OCI-LY1 (cell line): ENCODE data around the gene PTAR1.
"Not testable (repeated sequence)": the region's sequence is repeated elsewhere in the genome, so short reads cannot be mapped to it uniquely, and the experiment has no call there.

ENCODE experiments used
- H2AFZ ChIP-seq: fragments of 200-600 bp; sonication (generic), shearing (Covaris generic); 2 replicates; pipeline ENCODE4 v1.6.0; 2014; ENCODE audit warnings: antibody characterized with exemption, mild to moderate bottlenecking, low read length
- H3F3A ChIP-seq: fragments of 200-600 bp; sonication (generic), shearing (Covaris generic); 2 replicates; pipeline ENCODE4 v1.6.0; 2014; ENCODE audit warnings: mild to moderate bottlenecking, antibody characterized with exemption, low read length, moderate library complexity; ENCODE audit not compliant: insufficient read depth
- H3K27ac ChIP-seq: fragments of 200-600 bp; sonication (generic); 2 replicates; pipeline ENCODE4 v1.5.1; 2014; ENCODE audit warnings: low read length, mixed run types, mild to moderate bottlenecking, low read depth; ENCODE audit not compliant: poor library complexity, severe bottlenecking
- H3K27me3 ChIP-seq: fragments of 200-600 bp; sonication (generic); 2 replicates; pipeline ENCODE4 v1.6.0; 2014; ENCODE audit warnings: antibody characterized with exemption, mild to moderate bottlenecking, low read length, moderate library complexity; ENCODE audit not compliant: insufficient read depth
- H3K36me3 ChIP-seq: fragments of 200-600 bp; sonication (generic); 2 replicates; pipeline ENCODE4 v1.6.1; 2014; ENCODE audit warnings: mild to moderate bottlenecking, antibody characterized with exemption, low read length, moderate library complexity, mixed read lengths; ENCODE audit not compliant: insufficient read depth
- H3K4me1 ChIP-seq: fragments of 200-600 bp; sonication (generic); 2 replicates; pipeline ENCODE4 v1.5.1; 2014; ENCODE audit warnings: mild to moderate bottlenecking, low read length, moderate library complexity; ENCODE audit not compliant: insufficient read depth, severe bottlenecking
- H3K4me2 ChIP-seq: fragments of 200-600 bp; sonication (generic), shearing (Covaris generic); 2 replicates; pipeline ENCODE4 v1.6.1; 2014; ENCODE audit warnings: low read length
- H3K4me3 ChIP-seq: fragments of 200-600 bp; sonication (generic); 2 replicates; pipeline ENCODE4 v1.5.1; 2014; ENCODE audit warnings: low read length, low read depth, mild to moderate bottlenecking, mixed read lengths; ENCODE audit not compliant: poor library complexity, severe bottlenecking
- H3K79me2 ChIP-seq: fragments of 200-600 bp; shearing (Covaris generic); 2 replicates; pipeline ENCODE4 v1.6.1; 2016; ENCODE audit warnings: mixed run types, low read length, mixed read lengths; ENCODE audit not compliant: insufficient read depth
- H3K9ac ChIP-seq: fragments of 200-600 bp; sonication (generic), shearing (Covaris generic); 2 replicates; pipeline ENCODE4 v1.6.1; 2014; ENCODE audit warnings: mild to moderate bottlenecking, low read length, mixed read lengths
- H3K9me2 ChIP-seq: fragments of 200-600 bp; sonication (generic), shearing (Covaris generic); 2 replicates; pipeline ENCODE4 v1.6.1; 2014; ENCODE audit warnings: low read depth, mild to moderate bottlenecking, low read length, mixed read lengths
- H3K9me3 ChIP-seq: fragments of 200-600 bp; shearing (Covaris generic); 2 replicates; pipeline ENCODE4 v1.6.1; 2014; ENCODE audit warnings: low read length, mixed read lengths
- H4K20me1 ChIP-seq: fragments of 200-600 bp; sonication (generic), shearing (Covaris generic); 2 replicates; pipeline ENCODE4 v1.6.0; 2016; ENCODE audit warnings: mild to moderate bottlenecking, low read length; ENCODE audit not compliant: insufficient read depth
- CTCF ChIP-seq: fragments of 200-600 bp; sonication (generic), shearing (Covaris generic); IDR thresholded peaks from 2 replicates; pipeline ENCODE4 v1.5.1; 2017; ENCODE audit warnings: mild to moderate bottlenecking, antibody characterized with exemption, low read length, moderate library complexity, mixed read lengths
- EZH2 ChIP-seq: fragments of 200-600 bp; sonication (generic), shearing (Covaris generic); IDR thresholded peaks from 2 replicates; pipeline ENCODE4 v1.8.0; 2017; ENCODE audit warnings: borderline replicate concordance, mixed run types, mild to moderate bottlenecking, antibody characterized with exemption, low read length, moderate library complexity, mixed read lengths

The PTAR1 gene

DNA sequence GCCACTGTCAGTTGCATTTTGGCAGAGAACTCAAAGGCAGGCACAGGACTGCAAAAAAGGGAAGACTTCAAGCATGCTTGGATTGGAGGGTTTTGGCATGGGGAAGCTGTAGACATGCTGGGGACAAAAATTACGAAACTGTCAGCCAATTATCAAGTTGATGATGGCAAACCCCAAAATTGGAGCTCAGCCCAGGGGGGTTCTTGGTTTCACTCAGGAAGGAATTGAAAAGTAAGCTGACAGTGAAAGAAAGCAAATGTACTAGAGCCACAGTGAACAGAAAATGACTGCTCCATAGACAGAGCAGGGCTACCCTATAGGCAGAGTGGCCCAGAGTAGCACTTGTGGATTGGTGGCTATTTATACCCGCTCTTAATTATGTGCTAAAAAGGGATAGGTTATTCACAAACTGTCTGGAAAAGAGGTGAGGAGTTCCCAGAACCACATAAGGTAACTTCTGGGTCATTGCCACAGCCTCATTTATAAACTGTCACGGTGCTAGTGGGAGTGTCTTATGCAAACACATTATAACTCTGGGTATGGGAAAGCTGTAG, 46.2 kb upstream of the PTAR1 start:
- H3K9me2 ChIP-seq: no peaks in the 10 kb centered on the region
- H3K9me3 ChIP-seq: no peaks in the 10 kb centered on the region
- no peak overlapping the region for H3K27ac ChIP-seq
- no peaks in the 10 kb centered on the region for H3K36me3 ChIP-seq
- H3K27me3 ChIP-seq: no peaks in the 10 kb centered on the region
- H3K4me3 ChIP-seq: no peak overlapping the region
- no peaks in the 10 kb centered on the region for H3K4me1 ChIP-seq
- H3K79me2 ChIP-seq: no peaks in the 10 kb centered on the region
- H2AFZ ChIP-seq: no peak overlapping the region
- no peak for TF ChIP-seq CTCF
- TF ChIP-seq EZH2: no peak
- H3F3A ChIP-seq: no peaks in the 10 kb centered on the region
- no peak overlapping the region for H3K9ac ChIP-seq
- no peak overlapping the region for H3K4me2 ChIP-seq
- no peaks in the 10 kb centered on the region for H4K20me1 ChIP-seq

GRCh38 chr9:69801989-69802388, 42.2 kb upstream of the PTAR1 start:
- H3K27me3 ChIP-seq: no peaks in the 10 kb centered on the region
- no peak overlapping the region for H3K27ac ChIP-seq
- no peak overlapping the region for H3K4me3 ChIP-seq
- no peak overlapping the region for H3K4me2 ChIP-seq
- no peak for TF ChIP-seq CTCF
- no peak for TF ChIP-seq EZH2
- H3F3A ChIP-seq: no peaks in the 10 kb centered on the region
- no peaks in the 10 kb centered on the region for H3K79me2 ChIP-seq
- H2AFZ ChIP-seq: no peak overlapping the region
- H3K9ac ChIP-seq: no peak overlapping the region
- no peaks in the 10 kb centered on the region for H4K20me1 ChIP-seq
- H3K9me2 ChIP-seq: no peaks in the 10 kb centered on the region
- H3K9me3 ChIP-seq: no peaks in the 10 kb centered on the region
- H3K4me1 ChIP-seq: no peaks in the 10 kb centered on the region
- no peaks in the 10 kb centered on the region for H3K36me3 ChIP-seq

GRCh38 chr9:69800027-69800426, 40.2 kb upstream of the PTAR1 start:
- H3K36me3 ChIP-seq, H3K4me1 ChIP-seq, H3K79me2 ChIP-seq, H3K4me3 ChIP-seq, H3F3A ChIP-seq, H4K20me1 ChIP-seq, H3K9me2 ChIP-seq, H3K9me3 ChIP-seq, H2AFZ ChIP-seq, H3K9ac ChIP-seq, H3K4me2 ChIP-seq, H3K27me3 ChIP-seq, H3K27ac ChIP-seq: not testable (repeated sequence)

- H3K9ac ChIP-seq, H3K36me3 ChIP-seq, H2AFZ ChIP-seq, H3K4me3 ChIP-seq, H3K4me1 ChIP-seq, H3K4me2 ChIP-seq, H3F3A ChIP-seq, H3K27ac ChIP-seq, H3K9me2 ChIP-seq, H3K27me3 ChIP-seq, H3K79me2 ChIP-seq, H3K9me3 ChIP-seq, H4K20me1 ChIP-seq: not testable (repeated sequence)
These were observed 39.7 kb upstream of the PTAR1 start for GRCh38 chr9:69799521-69799920.
